ENCODE data around the gene ADSS2. TPM values are rescaled to one million over a fixed set of nuclear protein-coding genes. Genes with fewer than 3 reads are reported as not detected.

ADSS2 gene
- total RNA-seq, 4 donors from 2014 or later: 23.4 to 46.1 (median 32.5) TPM

- WGBS, 2 donors: 79 to 84% methylated on average over 7 of the region's 7 CpGs
- no peaks in the 10 kb centered on the region for H3K9me3 ChIP-seq
- no peak overlapping the region for H3K27ac ChIP-seq
- peaks cover 0 to 20% (median 0%) of the 10 kb centered on the region in 4 donors for H3K4me1 ChIP-seq
- no peak overlapping the region for H3K4me3 ChIP-seq
- no peak for DNase-seq (ENCODE audit: low spot score in 2 of 2)
- H3K36me3 ChIP-seq: peaks cover 0 to 35% (median 0%) of the 10 kb centered on the region in 3 donors
- TF ChIP-seq CTCF (IDR thresholded peaks at IDR 0.05) (no peak), POLR2A (IDR thresholded peaks at IDR 0.05) (no peak), EP300 (IDR thresholded peaks at IDR 0.05) (no peak)
- H3K27me3 ChIP-seq: no peaks in the 10 kb centered on the region
Measured at GRCh38 chr1:244436336-244437085, 15.2 kb downstream of the ADSS2 start.

GRCh38 chr1:244435562-244436205, 16.0 kb downstream of the ADSS2 start:
- Histone ChIP-seq H3K4me3 (no peak overlapping the region), H3K4me1 (peaks cover 0 to 20% (median 0%) of the 10 kb centered on the region in 4 donors), H3K27me3 (no peaks in the 10 kb centered on the region), H3K9me3 (no peaks in the 10 kb centered on the region), H3K36me3 (peaks cover 0 to 35% (median 1%) of the 10 kb centered on the region in 3 donors), H3K27ac (no peak overlapping the region)
- no peak for DNase-seq (ENCODE audit: low spot score in 2 of 2)
- WGBS, 2 donors: 67 to 70% methylated on average over 6 of the region's 6 CpGs
- no peak for TF ChIP-seq POLR2A (IDR thresholded peaks at IDR 0.05)
- TF ChIP-seq EP300 (IDR thresholded peaks at IDR 0.05): no peak
- no peak for TF ChIP-seq CTCF (IDR thresholded peaks at IDR 0.05)

DNA sequence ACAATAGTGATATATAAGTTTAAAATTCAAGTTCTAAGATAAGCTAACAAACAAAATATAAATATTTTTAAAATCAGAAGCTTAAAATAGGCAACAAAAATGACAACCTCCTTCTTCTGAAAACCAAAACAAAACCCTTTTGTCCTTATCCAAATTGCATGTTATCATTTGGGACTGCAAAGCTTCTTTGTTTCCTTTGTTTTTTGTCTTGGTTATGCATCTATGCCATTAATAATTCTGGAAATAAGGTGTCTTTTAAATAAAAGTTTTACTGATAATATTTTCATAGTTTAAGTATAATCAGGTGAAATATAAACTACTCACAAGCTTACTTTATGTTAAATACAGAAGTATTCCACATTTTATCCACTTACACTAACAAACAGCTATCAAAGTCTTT, 20.5 kb downstream of the ADSS2 start:
- Histone ChIP-seq H3K4me1 (no peaks in the 10 kb centered on the region), H3K27me3 (no peaks in the 10 kb centered on the region), H3K9me3 (no peaks in the 10 kb centered on the region), H3K27ac (no peak overlapping the region), H3K36me3 (peaks cover 0 to 49% (median 6%) of the 10 kb centered on the region in 3 donors), H3K4me3 (no peak overlapping the region)
- TF ChIP-seq EP300 (IDR thresholded peaks at IDR 0.05): no peak
- TF ChIP-seq CTCF (IDR thresholded peaks at IDR 0.05): no peak
- TF ChIP-seq POLR2A (IDR thresholded peaks at IDR 0.05): no peak
- DNase-seq (ENCODE audit: low spot score in 2 of 2): no peak

- TF ChIP-seq CTCF (IDR thresholded peaks at IDR 0.05) (no peak), EP300 (IDR thresholded peaks at IDR 0.05) (no peak), POLR2A (IDR thresholded peaks at IDR 0.05) (no peak)
- 79 to 83% methylated on average over 3 of the region's 3 CpGs for WGBS, 2 donors
- H3K27me3 ChIP-seq: no peaks in the 10 kb centered on the region
- no peaks in the 10 kb centered on the region for H3K4me1 ChIP-seq
- DNase-seq (ENCODE audit: low spot score in 2 of 2): no peak
- H3K27ac ChIP-seq: no peak overlapping the region
- H3K36me3 ChIP-seq: peaks cover 0 to 35% (median 6%) of the 10 kb centered on the region in 3 donors
- no peak overlapping the region for H3K4me3 ChIP-seq
- no peaks in the 10 kb centered on the region for H3K9me3 ChIP-seq
Measured at GRCh38 chr1:244429818-244430217, 21.9 kb downstream of the ADSS2 start.

DNA sequence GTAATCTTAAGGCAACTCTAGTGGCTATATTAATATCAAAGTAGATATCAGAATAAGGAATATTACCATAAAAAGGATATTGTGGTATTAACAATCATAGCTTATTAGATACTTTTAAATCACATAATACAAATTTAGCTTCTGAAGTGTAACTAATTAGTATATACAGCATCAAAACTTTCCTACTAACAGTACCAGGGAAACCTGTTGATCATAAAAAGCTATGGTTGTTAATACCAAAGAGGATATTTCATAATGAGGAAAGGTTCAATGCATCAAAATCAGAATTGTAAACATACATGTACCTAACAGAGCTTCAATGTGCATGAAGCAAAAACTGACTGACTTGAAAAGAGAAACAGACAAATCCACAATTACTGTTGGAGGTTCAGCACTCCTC, 24.1 kb downstream of the ADSS2 start:
- no peak for TF ChIP-seq CTCF (IDR thresholded peaks at IDR 0.05)
- TF ChIP-seq EP300 (IDR thresholded peaks at IDR 0.05): no peak
- no peak for TF ChIP-seq POLR2A (IDR thresholded peaks at IDR 0.05)
- H3K4me1 ChIP-seq: no peaks in the 10 kb centered on the region
- no peak overlapping the region for H3K4me3 ChIP-seq
- no peak overlapping the region for H3K27ac ChIP-seq
- H3K27me3 ChIP-seq: no peaks in the 10 kb centered on the region
- DNase-seq (ENCODE audit: low spot score in 2 of 2): no peak
- no peaks in the 10 kb centered on the region for H3K9me3 ChIP-seq
- peaks cover 0 to 32% (median 6%) of the 10 kb centered on the region in 3 donors for H3K36me3 ChIP-seq

Data from tibial nerve (tissue), 4 donors.